ENCODE results near the gene BORCS5. TPM values are rescaled to one million over a fixed set of nuclear protein-coding genes. Genes with fewer than 3 reads are reported as not detected.

Gene BORCS5
- total and polyA plus RNA-seq, 5 donors, result 6.3 to 10.9 (median 10.0) TPM

- DNase-seq, result peak in 1 of 3 donors; percentile 54
- 28% methylated on average over 3 of the region's 3 CpGs for WGBS
- Histone ChIP-seq H3K27me3 (ENCODE audit: control insufficient read depth, insufficient read depth) (no peaks in the 10 kb centered on the region), H3K9me3 (ENCODE audit: control insufficient read depth, low read length) (no peaks in the 10 kb centered on the region), H3K4me1 (ENCODE audit: control insufficient read depth, insufficient read depth, low read length) (peaks cover 4% of the 10 kb centered on the region), H3K4me3 (ENCODE audit: low read length) (peak overlapping the region; percentile 3), H3K27ac (ENCODE audit: low read length) (peak overlapping the region; percentile 81)
- ATAC-seq, result peak; percentile 73 to 79
- intact Hi-C loops (cut with DNase I), result loop anchor here in 1 of 4 donors (5.0 kb wide), 1 partner anchor 56 kb away; the partner anchor contains the start of gene DUSP16
These were observed 149.6 kb downstream of the BORCS5 start for GRCh38 chr12:12506496-12506890.

GRCh38 chr12:12507121-12507520, 150.2 kb downstream of the BORCS5 start:
- H3K4me1 ChIP-seq (ENCODE audit: control insufficient read depth, insufficient read depth, low read length), result peaks cover 4% of the 10 kb centered on the region
- no peaks in the 10 kb centered on the region for H3K27me3 ChIP-seq (ENCODE audit: control insufficient read depth, insufficient read depth)
- H3K9me3 ChIP-seq (ENCODE audit: control insufficient read depth, low read length), result no peaks in the 10 kb centered on the region
- no peak overlapping the region for H3K27ac ChIP-seq (ENCODE audit: low read length)
- WGBS, result 60% methylated on average over 1 of the region's 1 CpG
- no peak for ATAC-seq
- no peak for DNase-seq
- H3K4me3 ChIP-seq (ENCODE audit: low read length), result no peak overlapping the region
- intact Hi-C loops (cut with DNase I), result loop anchor here in 1 of 4 donors (5.0 kb wide), 1 partner anchor 55 kb away; the partner anchor contains the start of gene DUSP16

DNA sequence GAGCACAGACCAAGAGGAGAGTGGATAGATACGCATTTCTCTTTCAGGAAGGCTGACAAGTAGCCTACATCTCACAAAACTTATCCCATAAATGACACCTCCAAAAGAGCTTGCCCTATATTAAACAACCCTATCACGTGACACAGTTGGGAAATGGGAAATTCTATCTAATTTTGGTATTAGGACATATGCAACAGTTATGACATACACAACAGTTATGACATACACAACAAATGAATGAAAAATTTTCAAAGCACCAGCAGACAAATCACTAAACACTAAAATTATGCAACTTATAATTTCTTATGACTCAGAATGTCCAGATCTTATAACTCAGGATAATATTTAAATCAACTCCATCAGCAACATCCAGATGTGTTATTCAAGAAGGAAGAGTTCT, 151.7 kb downstream of the BORCS5 start:
- no peak for DNase-seq
- Histone ChIP-seq H3K27ac (ENCODE audit: low read length) (no peak overlapping the region), H3K27me3 (ENCODE audit: control insufficient read depth, insufficient read depth) (no peaks in the 10 kb centered on the region), H3K4me1 (ENCODE audit: control insufficient read depth, insufficient read depth, low read length) (peaks cover 4% of the 10 kb centered on the region), H3K4me3 (ENCODE audit: low read length) (no peak overlapping the region), H3K9me3 (ENCODE audit: control insufficient read depth, low read length) (no peaks in the 10 kb centered on the region)
- 90% methylated on average over 2 of the region's 2 CpGs for WGBS
- ATAC-seq, result no peak
- intact Hi-C loops (cut with DNase I), result loop anchor here in 1 of 4 donors (5.0 kb wide), 1 partner anchor 54 kb away; the partner anchor contains the start of gene DUSP16

DNA sequence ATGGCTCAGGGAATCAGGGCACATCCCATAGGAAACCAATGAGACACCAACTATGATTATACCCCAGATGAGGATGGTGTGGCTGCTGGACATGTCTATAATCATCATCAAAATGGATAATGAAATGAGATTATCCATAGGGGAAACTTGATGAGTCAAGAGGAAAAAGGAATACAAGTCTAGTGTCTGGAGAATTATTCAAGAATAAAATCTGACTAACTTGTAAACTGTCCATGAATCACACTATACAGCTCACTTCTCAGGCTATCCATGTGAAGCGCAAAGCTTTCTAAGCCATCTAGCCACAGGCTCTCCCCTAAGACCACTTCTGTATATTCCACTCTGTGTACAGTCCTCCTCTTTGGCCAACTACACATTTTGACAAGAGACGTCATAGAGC, 153.3 kb downstream of the BORCS5 start:
- no peak overlapping the region for H3K27ac ChIP-seq (ENCODE audit: low read length)

DNA sequence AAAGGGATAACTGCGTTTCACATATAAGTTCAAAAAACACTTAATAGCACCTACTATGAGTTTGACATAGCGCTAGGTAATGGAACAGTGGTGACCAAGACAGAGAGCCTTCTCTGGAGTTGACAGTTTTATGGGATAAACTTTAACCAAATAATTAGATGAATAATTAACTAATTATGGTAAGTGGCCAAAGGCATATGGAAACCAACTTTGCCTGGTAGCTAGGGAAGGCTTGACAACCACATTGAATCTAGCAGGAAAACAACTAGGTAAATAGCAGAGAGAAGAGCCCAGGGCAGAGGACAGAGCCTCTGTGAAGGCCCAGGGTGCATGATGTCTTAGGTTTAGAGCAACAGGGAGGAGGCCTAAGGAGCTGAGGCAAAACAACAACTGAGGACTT, 153.7 kb downstream of the BORCS5 start:
- DNase-seq (no peak), ATAC-seq (no peak)
- no peak overlapping the region for H3K27ac ChIP-seq (ENCODE audit: low read length)
- peaks cover 4% of the 10 kb centered on the region for H3K4me1 ChIP-seq (ENCODE audit: control insufficient read depth, insufficient read depth, low read length)
- no peak overlapping the region for H3K4me3 ChIP-seq (ENCODE audit: low read length)
- no peaks in the 10 kb centered on the region for H3K9me3 ChIP-seq (ENCODE audit: control insufficient read depth, low read length)
- 95% methylated on average over 2 of the region's 2 CpGs for WGBS
- intact Hi-C loops (cut with DNase I), result no loop called here
- no peaks in the 10 kb centered on the region for H3K27me3 ChIP-seq (ENCODE audit: control insufficient read depth, insufficient read depth)

More for the DNA sequence above, 153.3 kb downstream of the BORCS5 start:
- peaks cover 5% of the 10 kb centered on the region for H3K4me1 ChIP-seq (ENCODE audit: control insufficient read depth, insufficient read depth, low read length)
- WGBS, result 89% methylated on average over 2 of the region's 2 CpGs
- no peak overlapping the region for H3K4me3 ChIP-seq (ENCODE audit: low read length)
- intact Hi-C loops (cut with DNase I), result no loop called here
- no peaks in the 10 kb centered on the region for H3K9me3 ChIP-seq (ENCODE audit: control insufficient read depth, low read length)
- H3K27me3 ChIP-seq (ENCODE audit: control insufficient read depth, insufficient read depth), result no peaks in the 10 kb centered on the region
- DNase-seq, result no peak
- no peak for ATAC-seq

DNA sequence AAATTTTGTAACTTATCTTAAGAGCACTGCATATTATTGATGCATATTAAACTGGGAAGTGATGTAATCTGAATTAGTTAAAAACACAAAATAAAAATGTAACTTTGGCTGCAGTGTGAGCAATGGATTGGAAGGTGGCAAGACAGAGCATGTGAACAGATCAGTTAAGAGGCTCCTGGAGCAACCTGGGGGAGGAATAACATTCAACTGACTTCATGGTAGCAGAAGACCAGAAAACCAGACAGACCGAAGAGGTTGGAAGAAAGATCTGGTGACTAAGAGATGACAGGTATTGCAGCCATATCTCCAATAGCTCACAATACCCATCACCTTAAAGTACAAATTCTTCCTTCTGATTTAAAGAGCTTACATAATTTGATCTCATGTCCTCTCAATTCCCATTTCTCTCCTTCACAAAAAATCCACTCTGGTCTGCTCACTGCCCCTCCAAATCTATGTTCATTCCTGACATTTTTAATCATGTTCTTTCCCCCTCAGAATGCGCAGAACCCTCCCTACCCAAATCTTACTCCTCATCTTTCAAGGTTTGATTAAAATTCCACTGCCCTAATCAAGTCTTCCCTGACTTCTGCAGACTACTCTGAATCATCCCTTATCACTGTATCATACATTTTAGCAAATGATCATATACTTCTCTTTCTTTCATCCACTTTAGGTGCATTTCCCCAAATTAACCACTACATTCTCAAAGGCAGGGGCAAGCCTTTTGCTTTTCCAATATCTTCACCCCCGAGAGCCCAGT, 154.3 kb downstream of the BORCS5 start:
- H3K4me1 ChIP-seq (ENCODE audit: control insufficient read depth, insufficient read depth, low read length), result peaks cover 4% of the 10 kb centered on the region

GRCh38 chr12:12511895-12512711, 155.2 kb downstream of the BORCS5 start:
- intact Hi-C loops (cut with DNase I), result no loop called here
- peaks cover 2% of the 10 kb centered on the region for H3K4me1 ChIP-seq (ENCODE audit: control insufficient read depth, insufficient read depth, low read length)
- 78% methylated on average over 5 of the region's 5 CpGs for WGBS
- DNase-seq (no peak), ATAC-seq (no peak)
- H3K4me3 ChIP-seq (ENCODE audit: low read length), result no peak overlapping the region
- no peaks in the 10 kb centered on the region for H3K9me3 ChIP-seq (ENCODE audit: control insufficient read depth, low read length)
- H3K27me3 ChIP-seq (ENCODE audit: control insufficient read depth, insufficient read depth), result no peaks in the 10 kb centered on the region
- H3K27ac ChIP-seq (ENCODE audit: low read length), result peak overlapping the region; percentile 9

More for the DNA sequence above, 154.3 kb downstream of the BORCS5 start:
- DNase-seq, result no peak
- Histone ChIP-seq H3K27ac (ENCODE audit: low read length) (no peak overlapping the region), H3K4me3 (ENCODE audit: low read length) (no peak overlapping the region), H3K9me3 (ENCODE audit: control insufficient read depth, low read length) (no peaks in the 10 kb centered on the region), H3K27me3 (ENCODE audit: control insufficient read depth, insufficient read depth) (no peaks in the 10 kb centered on the region)
- 85% methylated on average over 3 of the region's 3 CpGs for WGBS
- intact Hi-C loops (cut with DNase I), result no loop called here
- no peak for ATAC-seq

DNA sequence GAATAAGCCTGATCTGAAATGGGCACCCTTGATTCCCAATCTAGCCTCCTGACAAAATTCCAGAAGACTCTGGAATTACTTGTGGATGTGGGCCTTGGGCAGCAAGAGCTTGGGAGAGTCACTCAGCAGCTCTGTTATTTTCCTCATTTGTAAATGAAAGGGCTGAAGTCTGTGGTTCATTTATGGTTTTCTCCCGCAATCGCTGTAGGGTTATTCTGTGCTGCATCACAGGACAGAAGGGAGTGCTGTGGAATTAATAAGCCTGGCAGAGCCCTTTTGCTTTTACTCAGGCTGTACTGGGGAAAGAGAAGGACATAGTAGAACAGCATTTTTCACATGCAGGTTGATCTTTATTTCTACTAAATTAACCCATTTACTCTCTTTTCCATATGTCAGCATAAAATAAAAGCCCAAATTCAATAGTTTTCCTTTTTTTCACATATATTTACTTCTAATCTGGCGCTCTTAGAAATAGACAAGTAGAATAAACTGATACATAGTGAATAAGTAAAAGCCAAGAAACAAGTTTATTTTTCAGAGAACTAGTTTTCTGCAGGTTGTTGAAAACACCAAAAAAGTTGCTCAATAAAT, 156.6 kb downstream of the BORCS5 start:
- no peak for DNase-seq
- Histone ChIP-seq H3K27ac (ENCODE audit: low read length) (no peak overlapping the region), H3K9me3 (ENCODE audit: control insufficient read depth, low read length) (no peaks in the 10 kb centered on the region), H3K27me3 (ENCODE audit: control insufficient read depth, insufficient read depth) (no peaks in the 10 kb centered on the region), H3K4me3 (ENCODE audit: low read length) (no peak overlapping the region), H3K4me1 (ENCODE audit: control insufficient read depth, insufficient read depth, low read length) (peaks cover 2% of the 10 kb centered on the region)
- ATAC-seq, result no peak
- intact Hi-C loops (cut with DNase I), result no loop called here
- WGBS, result 88% methylated on average over 3 of the region's 3 CpGs

GRCh38 chr12:12518464-12518845, 161.6 kb downstream of the BORCS5 start:
- Histone ChIP-seq H3K4me1 (ENCODE audit: control insufficient read depth, insufficient read depth, low read length) (peaks cover 2% of the 10 kb centered on the region), H3K4me3 (ENCODE audit: low read length) (no peak overlapping the region), H3K9me3 (ENCODE audit: control insufficient read depth, low read length) (no peaks in the 10 kb centered on the region), H3K27ac (ENCODE audit: low read length) (no peak overlapping the region), H3K27me3 (ENCODE audit: control insufficient read depth, insufficient read depth) (no peaks in the 10 kb centered on the region)
- intact Hi-C loops (cut with DNase I), result no loop called here
- ATAC-seq, result no peak
- 93% methylated on average over 3 of the region's 3 CpGs for WGBS
- DNase-seq, result no peak

GRCh38 chr12:12518919-12519318, 162.0 kb downstream of the BORCS5 start:
- H3K27ac ChIP-seq (ENCODE audit: low read length), result no peak overlapping the region
- no peak overlapping the region for H3K4me3 ChIP-seq (ENCODE audit: low read length)
- intact Hi-C loops (cut with DNase I), result no loop called here
- peaks cover 2% of the 10 kb centered on the region for H3K4me1 ChIP-seq (ENCODE audit: control insufficient read depth, insufficient read depth, low read length)
- WGBS, result 64% methylated on average over 4 of the region's 4 CpGs
- no peaks in the 10 kb centered on the region for H3K27me3 ChIP-seq (ENCODE audit: control insufficient read depth, insufficient read depth)
- no peaks in the 10 kb centered on the region for H3K9me3 ChIP-seq (ENCODE audit: control insufficient read depth, low read length)
- ATAC-seq, result no peak
- DNase-seq, result no peak

Data from right cardiac atrium (tissue), 5 donors.